Fibroblast of skin of abdomen (primary cell): ENCODE measurements around the gene STAT5A.
A peak's percentile ranks its signal among the peaks of the same experiment; 100 is the strongest.

Experiments
- DNase-seq: peaks from one replicate; pipeline ENCODE4 v3.0.0-alpha.2; 2013

STAT5A gene

DNA sequence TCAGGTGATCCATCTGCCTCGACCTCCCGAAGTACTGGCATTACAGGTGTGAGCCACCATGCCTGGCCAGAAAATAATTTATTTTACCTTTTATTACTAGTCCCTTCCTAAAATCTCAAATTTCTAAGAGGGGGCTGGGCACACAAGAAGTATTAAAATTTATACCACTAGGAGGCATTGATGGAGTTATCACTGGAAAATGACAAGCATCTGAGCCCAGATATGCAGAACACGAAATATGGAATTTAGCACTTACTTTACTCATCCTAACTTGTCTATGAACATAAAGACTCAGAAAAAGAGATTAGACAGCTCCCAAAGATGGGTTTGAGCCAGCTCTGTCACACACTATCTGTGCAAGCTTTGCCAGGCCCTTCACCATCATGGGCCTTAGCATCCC is 46.4 kb downstream of the STAT5A start:
- DNase-seq, result peak; percentile 25

DNA sequence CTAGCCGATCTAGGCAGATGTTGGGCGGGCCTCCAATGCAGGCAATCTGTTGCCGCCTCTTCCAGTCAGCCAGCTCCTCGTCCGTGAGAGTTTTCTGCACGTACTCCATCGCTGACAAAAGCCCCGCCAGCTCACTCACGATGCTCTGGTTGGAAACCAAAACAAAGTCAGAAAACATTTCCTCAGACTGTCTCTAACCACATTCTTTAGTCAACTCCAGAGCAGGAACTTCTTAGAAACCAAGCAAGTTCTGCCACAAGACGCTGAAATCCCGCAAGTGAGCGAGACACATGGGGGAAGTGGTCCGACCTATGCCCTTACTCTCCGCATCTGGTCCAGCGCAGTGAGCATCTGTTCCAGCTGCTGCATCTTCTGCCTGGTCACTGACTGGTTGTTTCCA is 49.1 kb downstream of the STAT5A start:
- peak; percentile 87 for DNase-seq

DNA sequence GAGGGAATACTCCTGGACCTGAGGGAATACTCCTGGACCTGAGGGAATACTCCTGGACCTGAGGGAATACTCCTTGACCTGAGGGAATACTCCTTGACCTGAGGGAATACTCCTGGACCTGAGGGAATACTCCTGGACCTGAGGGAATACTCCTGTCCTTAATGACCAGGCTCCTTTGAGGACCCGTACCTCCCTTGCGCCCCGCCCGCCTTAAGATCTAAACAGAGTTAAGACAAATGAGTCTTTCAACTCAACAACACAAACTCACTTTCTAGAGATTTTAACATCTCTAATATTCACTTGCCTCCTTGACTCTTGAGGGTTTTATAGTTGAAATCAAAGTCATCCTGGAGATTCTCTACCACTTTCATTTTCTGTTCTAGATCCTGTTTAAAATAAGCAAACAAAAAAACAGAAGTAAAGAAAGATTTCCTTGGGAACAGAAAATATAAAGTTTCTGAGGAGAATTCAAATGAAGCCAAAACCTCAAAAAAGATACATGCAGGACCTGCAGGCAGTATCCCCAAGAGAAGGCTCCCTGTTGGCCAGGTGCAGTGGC is 50.2 kb downstream of the STAT5A start:
- DNase-seq, result no peak

DNA sequence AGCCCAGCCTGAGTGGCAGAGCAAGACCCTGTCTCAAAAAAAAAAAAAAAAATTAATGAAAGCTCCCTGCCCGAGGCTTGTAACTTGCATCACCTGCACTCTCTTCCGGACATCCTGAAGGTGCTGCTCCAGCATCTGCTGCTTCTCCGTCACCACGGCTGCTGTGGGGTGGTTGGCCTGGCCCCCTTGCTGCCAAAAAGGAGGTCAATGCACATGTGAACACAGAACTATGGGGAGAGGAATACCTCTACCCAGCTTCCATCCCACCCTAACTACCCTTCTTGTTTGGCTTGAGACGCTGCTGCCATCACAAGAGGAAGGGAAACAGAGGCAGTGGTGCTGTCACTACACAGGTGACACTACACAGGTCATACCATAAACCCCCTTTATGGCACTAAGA is 50.9 kb downstream of the STAT5A start:
- no peak for DNase-seq

DNA sequence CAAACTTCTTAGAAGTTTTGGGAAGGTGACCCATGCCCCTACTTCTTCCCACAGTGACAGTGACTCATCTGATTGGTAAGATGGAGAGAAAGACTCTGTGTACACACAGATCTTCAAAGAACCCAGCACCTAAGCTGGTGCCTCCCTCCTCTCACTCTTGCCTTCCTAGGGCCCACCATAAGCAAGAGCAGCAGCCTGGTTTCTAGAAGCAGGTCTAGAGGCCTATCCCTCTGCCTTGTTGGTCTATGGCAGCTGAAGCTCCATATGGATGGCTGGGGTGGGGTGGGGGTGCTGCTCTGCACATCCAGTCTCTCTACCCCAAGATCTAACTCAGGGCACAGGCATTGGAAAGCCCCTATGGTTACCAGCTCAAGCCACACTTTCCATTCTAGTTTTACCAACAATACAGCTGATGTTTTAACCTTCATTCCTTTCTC is 52.4 kb downstream of the STAT5A start:
- DNase-seq, result no peak

DNA sequence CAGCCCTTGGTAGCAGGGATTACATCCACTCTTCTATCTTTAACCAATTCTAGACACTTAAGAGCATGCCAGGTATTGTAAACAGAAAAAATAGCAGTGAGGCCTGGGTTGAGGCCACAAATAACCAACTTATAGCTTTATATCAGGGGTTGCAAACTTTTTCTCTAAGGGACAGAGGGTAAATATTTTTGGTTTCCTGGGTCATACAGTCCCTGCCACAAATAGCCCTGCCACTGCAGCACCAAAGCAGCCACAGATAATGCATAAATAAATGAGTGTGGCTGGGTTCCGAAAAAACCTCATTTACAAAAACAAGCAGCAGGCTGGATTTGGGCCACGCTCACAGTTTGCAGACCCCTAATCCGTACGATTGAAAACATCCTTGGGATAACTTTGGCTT is 53.3 kb downstream of the STAT5A start:
- no peak for DNase-seq

DNA sequence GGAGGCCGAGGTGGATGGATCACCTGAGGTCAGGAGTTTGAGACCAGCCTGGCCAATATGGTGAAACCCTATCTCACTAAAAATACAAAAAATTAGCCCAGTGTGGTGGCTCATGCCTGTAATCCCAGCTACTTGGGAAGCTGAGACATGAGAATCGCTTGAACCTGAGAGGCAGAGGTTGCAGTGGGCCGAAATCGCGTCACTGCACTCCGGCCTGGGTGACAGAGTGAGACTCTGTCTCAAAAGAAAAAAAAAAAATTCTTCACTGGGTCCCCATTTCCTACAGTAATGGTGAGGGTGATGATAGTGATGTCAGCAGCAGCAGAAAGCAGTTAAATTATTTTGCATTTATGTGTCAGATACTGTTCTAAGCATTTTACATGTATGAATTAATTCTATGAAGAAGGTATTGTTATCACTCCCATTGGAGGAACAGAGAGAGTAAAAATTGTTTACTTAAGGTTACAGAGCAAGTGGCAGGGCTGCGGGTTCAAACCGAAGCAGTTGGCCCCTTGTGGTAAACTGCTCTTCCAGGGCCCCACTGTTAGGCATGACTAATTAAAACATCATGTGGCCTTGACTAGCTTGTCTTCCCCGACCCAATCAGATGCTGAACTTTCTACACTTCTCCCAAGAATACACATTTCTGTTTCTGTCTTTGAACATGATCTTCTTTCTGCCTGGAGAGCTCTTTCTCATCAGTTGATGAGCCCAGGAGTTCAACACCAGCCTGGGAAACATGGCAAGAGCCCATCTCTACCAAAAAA is 54.1 kb downstream of the STAT5A start:
- DNase-seq, result peak; percentile 64

DNA sequence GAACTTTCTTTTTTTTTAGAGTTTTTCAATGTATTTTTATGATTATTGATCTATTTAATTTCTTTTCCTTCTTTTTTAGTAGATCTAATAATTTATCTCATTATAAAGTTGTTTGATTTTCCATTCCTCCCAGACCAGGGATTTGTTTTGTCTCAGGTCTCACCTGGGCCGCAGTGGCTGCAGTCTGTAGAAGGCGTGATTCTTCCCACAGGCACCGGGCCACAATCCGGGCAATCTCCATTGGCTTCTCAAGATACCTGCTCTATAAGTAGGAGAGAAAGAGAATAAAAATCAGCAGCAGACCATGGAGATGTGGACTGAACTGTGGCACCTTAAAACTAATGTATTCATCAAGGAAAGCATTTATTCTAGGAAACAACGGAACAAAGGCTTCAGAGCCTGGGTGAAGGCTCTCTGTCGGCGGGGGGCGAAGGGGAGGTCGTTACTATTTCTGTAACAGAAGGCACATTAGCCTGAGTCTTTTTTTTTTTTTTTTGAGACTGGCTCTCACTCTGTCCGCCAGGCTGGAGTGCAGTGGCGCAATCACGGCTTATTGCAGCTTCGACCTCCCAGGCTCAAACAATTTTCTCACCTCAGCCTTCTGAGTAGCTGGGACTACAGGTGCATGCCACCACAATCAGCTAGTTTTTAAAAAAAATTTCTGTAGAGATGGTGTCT is 57.2 kb downstream of the STAT5A start:
- no peak for DNase-seq

DNA sequence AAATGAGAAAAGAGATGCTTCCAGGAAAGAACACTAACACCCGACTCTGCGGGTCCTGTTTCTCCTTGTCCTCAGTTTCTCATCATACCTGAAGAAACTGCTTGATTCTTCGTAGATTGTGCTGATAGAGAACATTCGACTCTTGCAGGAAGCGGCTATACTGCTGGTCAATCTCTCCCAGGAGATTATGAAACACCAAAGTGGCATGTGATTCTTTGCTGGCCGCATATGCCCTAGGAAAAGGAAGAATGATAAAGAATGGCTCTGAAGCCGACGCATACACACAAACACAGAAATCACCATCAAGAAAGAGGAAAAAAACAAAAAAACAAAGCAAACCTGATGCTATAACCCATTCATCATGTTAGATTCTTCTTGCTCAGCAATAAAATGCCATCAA is 58.2 kb downstream of the STAT5A start:
- no peak for DNase-seq

DNA sequence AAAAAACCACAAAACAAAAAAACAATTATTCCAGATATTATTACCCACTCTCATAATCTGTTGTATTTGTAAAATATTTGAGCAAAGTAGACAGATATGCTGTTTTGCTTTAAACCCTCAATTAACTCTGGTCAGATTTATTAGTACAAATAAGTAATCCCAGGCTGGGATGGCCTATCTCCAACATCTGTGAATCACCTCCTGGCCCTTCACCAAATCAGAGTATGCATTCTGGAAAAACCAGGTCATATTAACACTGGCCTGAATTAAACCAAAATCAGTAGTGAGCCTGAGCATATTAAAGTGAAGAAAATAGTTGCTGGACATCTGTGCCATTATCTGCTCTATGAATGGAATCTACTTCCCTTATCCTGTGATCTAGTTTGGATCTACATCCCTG is 58.9 kb downstream of the STAT5A start:
- DNase-seq, result peak; percentile 90

DNA sequence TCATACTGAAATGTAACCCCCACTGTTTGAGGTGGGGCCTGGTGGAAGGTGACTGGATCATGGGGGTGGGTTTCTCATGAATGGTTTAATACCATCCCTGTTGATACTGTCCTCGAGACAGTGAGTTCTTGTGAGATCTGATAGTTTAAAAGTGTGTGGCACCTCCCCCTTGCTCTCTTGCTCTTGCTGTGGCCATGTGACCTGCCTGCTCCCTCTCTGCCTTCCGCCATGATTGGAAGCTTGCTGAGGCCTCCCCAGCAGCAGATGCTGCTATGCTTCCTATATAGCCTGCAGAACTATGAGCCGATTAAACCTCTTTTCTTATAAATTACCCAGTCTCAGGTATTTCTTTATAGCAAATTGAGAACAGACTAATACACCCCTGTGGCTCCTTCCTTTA is 59.3 kb downstream of the STAT5A start:
- DNase-seq, result no peak

DNA sequence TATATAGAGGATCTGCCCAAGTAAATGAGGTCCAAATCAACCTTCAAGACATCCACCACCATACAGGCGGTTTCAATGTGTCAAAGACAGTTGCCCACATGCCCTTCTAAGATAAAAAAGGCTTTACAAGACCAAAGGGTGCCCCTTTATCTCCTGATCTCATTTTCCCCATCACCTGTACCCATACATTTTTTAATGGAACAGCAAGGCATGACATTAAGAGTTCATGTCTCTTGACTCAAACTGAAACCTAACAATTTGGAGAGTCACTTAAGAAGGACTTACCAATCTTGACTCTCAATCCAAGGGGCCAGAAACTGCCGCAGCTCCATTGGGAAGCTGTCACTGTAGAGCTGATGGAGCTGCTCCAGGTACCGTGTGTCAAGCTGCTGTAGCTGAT is 59.8 kb downstream of the STAT5A start:
- no peak for DNase-seq

DNA sequence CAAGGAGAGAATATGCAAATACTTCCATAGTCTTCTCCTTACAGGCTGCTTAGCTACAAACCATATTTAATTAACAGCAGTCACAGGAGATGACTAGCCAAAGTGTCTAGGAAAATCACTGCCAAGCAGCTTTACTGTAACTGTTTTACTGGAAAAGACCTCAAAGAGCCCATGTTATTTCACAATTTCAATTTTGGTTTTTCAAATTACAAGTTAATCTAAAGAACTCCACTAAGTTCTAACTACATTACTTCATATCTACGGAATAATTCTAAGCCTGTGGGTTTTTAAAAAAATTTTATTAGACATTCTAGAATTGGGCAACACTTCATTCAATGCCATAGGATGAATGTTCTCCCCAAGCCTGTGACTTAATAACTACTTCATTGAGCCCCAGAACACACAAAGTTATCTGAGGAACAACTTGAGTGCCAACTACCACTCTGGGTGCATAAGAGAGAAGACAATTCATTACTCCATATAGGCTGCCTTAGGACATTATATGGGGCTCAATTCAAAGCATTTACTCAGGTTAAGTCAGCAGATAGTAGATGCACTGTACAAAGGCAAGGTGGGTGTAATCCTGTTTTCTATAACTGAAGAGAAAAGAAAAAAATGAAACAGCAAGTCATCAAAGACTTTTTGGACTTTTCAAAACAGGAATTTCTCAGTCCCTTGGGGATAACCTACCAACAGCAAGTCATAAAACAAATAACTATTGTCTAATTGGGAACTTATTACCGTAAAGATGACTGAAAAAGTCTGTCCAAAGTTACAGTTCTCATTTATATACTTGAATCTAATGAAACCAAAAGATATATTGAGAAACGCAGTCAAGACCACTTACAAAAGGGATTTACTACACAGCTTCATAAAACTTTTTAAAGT is 66.9 kb downstream of the STAT5A start:
- peak; percentile 71 for DNase-seq

DNA sequence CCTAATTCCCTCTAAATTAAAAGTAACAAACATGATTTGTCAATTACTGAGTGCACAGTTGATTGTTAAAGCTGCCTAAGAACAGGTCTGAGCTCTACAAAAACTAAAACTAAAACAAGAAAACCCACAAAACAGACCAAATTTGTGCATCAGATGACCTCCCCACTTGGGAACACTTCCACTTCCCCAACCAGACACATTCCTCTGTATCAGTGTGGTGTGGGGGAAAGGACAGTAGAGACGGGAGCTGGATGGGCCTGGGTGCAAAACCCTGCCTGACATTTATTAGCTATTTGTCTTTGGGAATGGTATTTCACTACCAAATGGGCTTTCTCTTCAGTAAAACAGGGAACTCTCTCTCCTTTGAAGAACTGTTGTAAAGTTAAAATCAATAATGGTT is 70.1 kb downstream of the STAT5A start:
- DNase-seq, result no peak

DNA sequence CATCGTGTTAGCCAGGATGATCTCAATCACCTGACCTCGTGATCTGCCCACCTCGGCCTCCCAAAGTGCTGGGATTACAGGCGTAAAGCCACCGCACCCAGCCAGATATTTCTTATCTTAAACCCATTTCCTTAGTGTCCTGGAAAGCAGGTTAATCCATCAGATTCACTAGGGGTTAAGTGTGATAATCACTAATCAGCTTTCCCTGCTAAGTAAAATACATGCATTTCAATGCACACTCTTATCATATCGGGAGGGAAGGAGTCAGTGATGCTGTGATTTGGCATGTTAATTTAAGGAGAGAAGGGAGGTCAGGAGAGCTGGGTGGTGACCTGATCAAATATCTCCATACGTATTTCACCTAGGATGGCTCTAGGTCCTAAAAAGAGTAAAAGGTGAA is 70.8 kb downstream of the STAT5A start:
- no peak for DNase-seq

DNA sequence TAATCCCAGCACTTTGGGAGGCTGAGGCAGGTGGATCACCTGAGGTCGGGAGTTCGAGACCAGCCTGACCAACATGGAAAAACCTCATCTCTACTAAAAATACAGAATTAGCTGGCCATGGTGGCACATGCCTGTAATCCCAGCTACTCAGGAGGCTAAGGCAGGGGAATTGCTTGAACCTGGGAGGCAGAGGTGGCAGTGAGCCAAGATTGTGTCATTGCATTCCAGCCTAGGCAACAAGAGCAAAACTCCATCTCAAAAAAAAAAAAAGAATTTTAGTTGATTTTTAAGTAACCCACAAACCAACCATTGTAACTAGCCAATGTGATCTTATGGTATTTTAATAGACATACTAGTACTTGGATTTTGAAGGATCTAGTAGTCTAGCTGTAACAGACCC is 72.1 kb downstream of the STAT5A start:
- DNase-seq, result peak; percentile 61
